ENCODE results near the gene CENPO.

DNA sequence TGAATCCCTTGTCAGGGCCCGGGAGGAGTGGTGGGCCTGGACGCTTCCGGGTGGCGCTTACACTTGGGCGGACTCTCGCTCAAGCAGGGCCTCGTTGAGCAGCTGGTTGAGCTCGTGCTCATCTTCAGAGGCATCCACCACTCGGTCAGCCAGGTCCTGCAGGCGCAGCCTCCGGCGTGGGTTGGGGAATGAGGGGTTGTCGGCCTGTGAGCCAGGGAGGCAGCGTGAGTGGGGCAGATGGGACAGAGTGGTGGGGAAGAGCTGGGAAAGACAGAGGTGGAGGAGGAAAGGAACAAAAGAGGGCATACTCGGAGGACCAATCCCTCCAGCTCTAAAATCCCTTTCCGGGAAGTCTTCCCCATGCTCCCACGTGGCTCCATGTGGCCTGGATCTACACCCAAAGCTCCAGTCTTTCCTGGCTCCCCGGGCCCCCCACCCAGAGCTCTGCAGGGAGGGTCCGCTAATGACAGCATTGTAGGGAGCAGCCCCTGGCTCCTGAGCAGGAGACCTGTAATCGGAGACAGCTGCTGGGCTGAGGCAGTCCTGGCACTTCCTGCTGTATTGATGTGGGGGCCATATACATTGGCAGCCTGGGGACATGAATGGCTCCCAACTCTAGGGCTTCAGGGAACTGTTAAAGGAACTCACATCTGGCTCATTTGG, 41.6 kb downstream of the CENPO start:
- TF ChIP-seq, protein P1, sequence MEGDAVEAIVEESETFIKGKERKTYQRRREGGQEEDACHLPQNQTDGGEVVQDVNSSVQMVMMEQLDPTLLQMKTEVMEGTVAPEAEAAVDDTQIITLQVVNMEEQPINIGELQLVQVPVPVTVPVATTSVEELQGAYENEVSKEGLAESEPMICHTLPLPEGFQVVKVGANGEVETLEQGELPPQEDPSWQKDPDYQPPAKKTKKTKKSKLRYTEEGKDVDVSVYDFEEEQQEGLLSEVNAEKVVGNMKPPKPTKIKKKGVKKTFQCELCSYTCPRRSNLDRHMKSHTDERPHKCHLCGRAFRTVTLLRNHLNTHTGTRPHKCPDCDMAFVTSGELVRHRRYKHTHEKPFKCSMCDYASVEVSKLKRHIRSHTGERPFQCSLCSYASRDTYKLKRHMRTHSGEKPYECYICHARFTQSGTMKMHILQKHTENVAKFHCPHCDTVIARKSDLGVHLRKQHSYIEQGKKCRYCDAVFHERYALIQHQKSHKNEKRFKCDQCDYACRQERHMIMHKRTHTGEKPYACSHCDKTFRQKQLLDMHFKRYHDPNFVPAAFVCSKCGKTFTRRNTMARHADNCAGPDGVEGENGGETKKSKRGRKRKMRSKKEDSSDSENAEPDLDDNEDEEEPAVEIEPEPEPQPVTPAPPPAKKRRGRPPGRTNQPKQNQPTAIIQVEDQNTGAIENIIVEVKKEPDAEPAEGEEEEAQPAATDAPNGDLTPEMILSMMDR (IDR thresholded peaks at IDR 0.05) = no peak
- TF ChIP-seq POLR2A (IDR thresholded peaks at IDR 0.05) = no peak
